Loucy (cell line): Measurements from ENCODE around the gene EFNA5.

Experiments used
- CTCF ChIP-seq: fragments of 200-600 bp; sonication (generic); conservative IDR thresholded peaks from 2 replicates; pipeline ENCODE4 v1.5.1; 2014; ENCODE audit warnings: mild to moderate bottlenecking, antibody characterized with exemption, low read length
- EZH2phosphoT487 ChIP-seq: fragments of 200-600 bp; IDR thresholded peaks from 2 replicates; pipeline ENCODE4 v1.6.1; 2018; ENCODE audit warnings: antibody characterized with exemption, mild to moderate bottlenecking, moderate library complexity, borderline replicate concordance

GRCh38 chr5:107499776-107500175, 171.0 kb downstream of the EFNA5 start:
- TF ChIP-seq CTCF: no peak
- TF ChIP-seq EZH2phosphoT487: no peak
